ENCODE results near the gene C9orf50.
"Not testable (repeated sequence)": the region's sequence is repeated elsewhere in the genome, so short reads cannot be mapped to it uniquely, and the experiment has no call there.

The C9orf50 gene, protein sequence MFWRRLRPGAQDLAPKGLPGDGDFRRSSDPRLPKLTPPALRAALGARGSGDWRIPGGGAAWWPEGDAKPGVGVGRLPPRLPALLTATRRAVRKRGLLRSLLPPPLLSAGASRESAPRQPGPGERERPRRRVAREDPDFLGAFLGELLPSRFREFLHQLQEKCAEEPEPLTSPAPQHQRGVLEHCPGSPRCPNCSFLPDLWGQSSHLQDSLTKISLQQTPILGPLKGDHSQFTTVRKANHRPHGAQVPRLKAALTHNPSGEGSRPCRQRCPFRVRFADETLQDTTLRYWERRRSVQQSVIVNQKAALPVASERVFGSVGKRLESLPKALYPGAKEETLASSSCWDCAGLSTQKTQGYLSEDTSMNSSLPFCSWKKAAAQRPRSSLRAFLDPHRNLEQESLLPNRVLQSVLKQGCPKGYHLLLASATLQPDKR

DNA sequence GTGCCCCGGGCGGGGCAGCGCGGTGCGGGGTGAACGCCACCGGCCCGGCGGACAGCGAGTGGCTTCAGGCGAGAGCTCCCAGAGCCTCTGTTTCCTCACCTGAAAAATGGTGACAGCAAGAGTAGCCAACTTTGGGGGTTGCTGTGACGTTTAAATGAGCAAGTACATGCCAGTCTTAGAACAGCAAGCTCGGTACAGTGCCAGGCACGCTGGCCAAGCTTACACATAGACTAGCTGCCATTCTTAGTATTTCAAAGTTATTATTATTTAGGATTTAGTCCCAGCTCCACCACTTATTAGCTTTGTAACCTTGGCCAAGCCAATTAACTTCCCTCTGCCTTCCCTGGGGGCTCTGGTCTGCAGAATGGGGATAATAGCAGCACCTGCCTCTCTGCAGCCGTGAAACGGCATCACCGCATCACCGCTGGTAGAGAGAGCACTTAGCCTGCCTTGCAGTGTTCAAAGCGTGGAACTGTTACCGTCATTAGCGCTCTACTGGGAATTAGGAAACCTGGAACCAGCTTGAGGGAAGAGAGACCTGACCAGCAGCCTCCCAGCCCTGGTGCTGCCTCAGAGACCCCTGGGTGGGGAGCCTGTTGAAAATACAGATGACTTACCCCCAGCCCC, at the start of gene C9orf50:
Gene C9orf50, minus strand, starts transcription at position 433 of the 627 bp plus-strand sequence. CDS start 527 bp downstream, outside the sequence.
- DNase-seq, result peak; percentile 67

- no peak for DNase-seq
Observed at GRCh38 chr9:129669946-129670345, 49.0 kb upstream of the C9orf50 start.

GRCh38 chr9:129669141-129669718, 48.3 kb upstream of the C9orf50 start:
- DNase-seq, result no peak

GRCh38 chr9:129667850-129668249, 46.9 kb upstream of the C9orf50 start:
- DNase-seq, result no peak

GRCh38 chr9:129667378-129667777, 46.5 kb upstream of the C9orf50 start:
- DNase-seq, result no peak

DNA sequence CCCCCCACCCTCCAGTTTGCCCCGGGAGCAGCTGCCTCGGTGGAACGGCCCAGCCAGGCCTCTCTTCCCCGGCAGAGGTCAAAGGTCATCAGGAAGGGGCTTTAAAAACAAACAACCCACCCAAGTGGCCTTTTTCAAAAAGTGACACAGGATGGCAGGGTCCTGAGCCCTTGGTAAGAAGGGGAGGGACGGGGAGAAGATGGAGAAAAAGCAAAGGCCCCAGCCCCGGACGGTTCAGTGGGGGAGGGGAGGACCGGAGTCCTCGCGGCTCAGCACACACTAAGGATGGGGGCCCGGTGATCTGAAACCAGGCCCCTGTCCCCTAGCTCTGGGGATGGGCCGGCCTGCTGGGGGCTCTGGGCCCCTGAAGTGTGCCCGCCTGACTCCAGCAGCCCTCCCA, 45.7 kb upstream of the C9orf50 start:
- no peak for DNase-seq

DNA sequence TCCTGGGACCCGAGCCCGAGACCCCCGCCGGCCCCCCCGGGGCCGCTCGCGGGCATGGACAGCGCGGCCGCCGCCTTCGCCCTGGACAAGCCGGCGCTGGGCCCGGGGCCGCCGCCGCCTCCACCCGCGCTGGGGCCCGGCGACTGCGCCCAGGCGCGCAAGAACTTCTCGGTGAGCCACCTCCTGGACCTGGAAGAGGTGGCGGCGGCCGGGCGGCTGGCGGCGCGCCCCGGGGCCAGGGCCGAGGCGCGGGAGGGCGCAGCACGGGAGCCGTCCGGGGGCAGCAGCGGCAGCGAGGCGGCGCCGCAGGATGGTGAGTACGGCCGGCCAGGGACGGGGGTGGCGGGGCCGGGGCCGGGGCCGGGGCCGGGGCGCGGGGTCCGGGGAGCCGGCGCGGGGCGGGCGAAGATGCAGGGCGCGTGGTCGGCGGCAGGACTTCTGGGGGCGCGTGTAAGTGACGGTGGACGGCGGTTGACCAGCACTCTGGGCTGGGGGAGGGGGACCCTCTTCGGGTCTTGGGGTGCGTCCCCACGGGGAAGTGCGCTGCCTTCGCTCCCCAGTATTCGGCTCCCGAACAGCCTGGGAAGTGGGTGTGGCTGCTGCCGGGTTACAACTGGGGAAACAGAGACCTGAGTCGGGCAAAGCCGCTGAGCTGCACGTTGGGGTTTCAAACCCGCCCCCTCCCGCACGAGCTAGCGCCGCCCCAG, 45.1 kb upstream of the C9orf50 start:
- no peak for DNase-seq

- DNase-seq, result no peak
Observed at GRCh38 chr9:129665389-129665775, 44.5 kb upstream of the C9orf50 start, which contains the start of gene PRRX2. Gene PRRX2, plus strand, starts transcription at chr9:129665647. Its CDS starts 221 bp downstream, at chr9:129665868.

GRCh38 chr9:129664746-129665388, 44.0 kb upstream of the C9orf50 start:
- DNase-seq, result no peak

DNA sequence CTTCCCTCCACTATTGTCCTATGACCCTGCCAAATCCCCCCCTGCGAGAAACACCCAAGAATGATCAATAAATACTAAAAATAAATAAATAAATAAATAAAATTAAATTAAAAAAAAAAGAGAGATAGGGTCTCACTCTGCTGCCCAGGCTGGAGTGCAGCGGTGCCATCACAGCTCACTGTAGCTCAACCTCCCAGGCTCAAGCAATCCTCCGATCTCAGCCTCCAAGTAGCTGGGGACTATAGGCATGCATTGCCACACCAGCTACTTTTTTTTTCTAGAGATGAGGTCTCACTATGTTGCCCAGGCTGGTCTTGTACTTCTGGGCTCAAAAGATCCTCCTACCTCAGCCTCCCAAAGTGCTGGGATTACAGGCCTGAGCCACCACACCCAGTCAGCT, 41.3 kb upstream of the C9orf50 start:
- not testable (repeated sequence) for DNase-seq

- DNase-seq, result no peak
Observed at GRCh38 chr9:129661029-129661428, 40.1 kb upstream of the C9orf50 start.

DNA sequence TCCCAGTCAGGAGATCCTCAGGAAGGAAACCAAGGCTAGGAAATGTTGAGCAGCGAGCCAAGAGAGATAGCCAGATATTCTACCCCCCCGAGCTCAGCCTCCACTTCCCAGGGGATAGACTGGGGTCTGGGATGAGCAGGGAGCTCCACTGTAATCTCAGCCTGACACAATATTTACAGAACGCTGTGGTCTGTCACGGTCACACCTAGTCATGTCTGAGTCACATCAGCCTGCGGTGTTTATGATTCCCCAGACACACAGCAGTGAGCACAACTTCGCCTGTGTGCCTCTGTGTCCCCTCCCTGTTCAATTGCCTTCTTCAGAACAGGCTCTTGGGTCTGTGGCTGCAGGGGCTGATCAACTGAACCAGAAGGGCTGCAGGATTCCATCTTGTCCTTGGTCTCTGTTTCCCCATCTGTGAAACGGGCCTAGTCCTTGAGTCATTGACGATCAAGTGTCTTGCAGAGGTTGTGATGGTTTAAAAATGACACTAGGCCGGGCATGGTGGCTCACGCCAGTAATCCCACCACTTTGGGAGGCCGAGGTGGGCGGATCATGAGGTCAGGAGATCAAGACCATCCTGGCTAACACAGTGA, 36.0 kb upstream of the C9orf50 start:
- DNase-seq, result no peak

GRCh38 chr9:129655696-129656095, 34.8 kb upstream of the C9orf50 start:
- DNase-seq, result no peak

- no peak for DNase-seq
Observed at GRCh38 chr9:129655154-129655553, 34.3 kb upstream of the C9orf50 start.

- no peak for DNase-seq
Observed at GRCh38 chr9:129654554-129655040, 33.7 kb upstream of the C9orf50 start.

DNA sequence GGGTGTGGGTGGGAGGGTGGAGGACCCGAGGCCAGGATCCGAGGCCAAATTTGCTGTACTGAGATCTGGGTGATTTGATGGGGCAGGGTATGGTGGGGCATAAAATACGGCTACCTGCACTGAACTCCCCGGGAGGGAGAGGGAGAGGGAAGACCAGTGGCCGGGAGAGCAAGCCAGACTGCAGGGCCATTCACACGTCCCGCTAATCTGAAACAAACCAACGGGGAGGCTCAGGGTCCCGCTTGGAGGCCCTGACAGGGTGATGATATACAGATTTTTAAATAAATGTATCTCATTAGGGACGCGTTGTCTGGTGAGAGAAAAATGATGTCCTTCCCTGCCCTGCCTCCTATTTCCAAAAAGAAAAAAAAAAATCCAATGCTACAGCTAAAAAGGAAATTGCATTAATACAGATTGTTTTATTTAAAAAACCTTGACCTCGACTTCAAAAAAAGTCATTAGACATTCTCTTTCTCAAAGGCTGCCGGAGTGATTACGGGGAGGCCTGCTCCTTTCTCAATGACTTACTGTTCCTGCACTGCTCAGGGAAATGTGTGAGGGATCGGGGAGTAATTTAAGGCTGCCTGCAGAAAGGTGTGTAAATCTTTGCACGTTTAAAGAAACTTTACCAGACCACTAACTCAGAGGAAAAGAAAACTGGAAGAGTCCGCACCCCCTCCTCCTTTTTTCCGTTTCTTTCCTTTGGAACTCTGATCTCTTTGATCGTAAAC, 33.1 kb upstream of the C9orf50 start:
- DNase-seq, result no peak

- no peak for DNase-seq
Observed at GRCh38 chr9:129650680-129651235, 29.9 kb upstream of the C9orf50 start.

- no peak for DNase-seq
Observed at GRCh38 chr9:129649726-129650679, 29.1 kb upstream of the C9orf50 start.

GRCh38 chr9:129648764-129649115, 27.8 kb upstream of the C9orf50 start:
- no peak for DNase-seq

All from NCI-H2171 treated with DMSO at 0.1 percent for 48 hours (cell line).